PC-9 (cell line): Measurements from ENCODE around the gene HOXC6. TPM values are rescaled to one million over a fixed set of nuclear protein-coding genes. Genes with fewer than 3 reads are reported as not detected.

Experiments
- BruUV-seq: library from RNA; stranded (reverse); fragments of 400-500 nt; replicated peaks from 2 replicates; lab custom pipeline; 2021; lab: Mats Ljungman, UMichigan
- CTCF ChIA-PET: fragments of 300-600 bp; sonication (Branson Sonifier 250); formaldehyde crosslinking; loops from one replicate; lab custom pipeline; 2022; ENCODE audit warnings: antibody characterized with exemption; lab: Charles Lee
- POLR2A ChIA-PET: fragments of 300-600 bp; sonication (Branson Sonifier 250); formaldehyde crosslinking; loops from one replicate; lab custom pipeline; 2022; ENCODE audit warnings: antibody characterized with exemption; ENCODE audit not compliant: unreplicated experiment; lab: Charles Lee
- DNase-seq, 2 experiments: peaks; one replicate each; pipeline versions ENCODE4 v3.0.0 to v3.0.0-alpha.2; 2015 to 2022; ENCODE audit warnings: mixed read lengths in 1 of 2
- H2AFZ ChIP-seq: fragments of 200-600 bp; sonication (generic); 2 replicates; pipeline ENCODE4 v1.8.1; 2017; ENCODE audit warnings: antibody characterized with exemption
- H3F3A ChIP-seq: fragments of 200-600 bp; sonication (generic); 2 replicates; pipeline ENCODE4 v1.8.1; 2017; ENCODE audit warnings: antibody characterized with exemption, mild to moderate bottlenecking, low read depth; ENCODE audit not compliant: insufficient read depth
- H3K27ac ChIP-seq: fragments of 200-600 bp; sonication (generic); 2 replicates; pipeline ENCODE4 v1.6.1; 2016; ENCODE audit warnings: mixed run types
- H3K27me3 ChIP-seq: fragments of 200-600 bp; sonication (generic); 2 replicates; pipeline ENCODE4 v1.6.1; 2016; ENCODE audit warnings: low read depth, mixed run types; ENCODE audit not compliant: insufficient read depth
- H3K36me3 ChIP-seq: fragments of 200-600 bp; sonication (generic); 2 replicates; pipeline ENCODE4 v1.6.1; 2016; ENCODE audit warnings: low read depth, mixed run types
- H3K4me1 ChIP-seq: fragments of 200-600 bp; sonication (generic); replicated peaks from 2 replicates; pipeline ENCODE4 v1.6.1; 2016; ENCODE audit warnings: mixed run types; ENCODE audit not compliant: insufficient read depth
- H3K4me2 ChIP-seq: fragments of 200-600 bp; sonication (generic); 2 replicates; pipeline ENCODE4 v1.6.1; 2017; ENCODE audit warnings: mixed run types
- H3K4me3 ChIP-seq: fragments of 200-600 bp; sonication (generic); 2 replicates; pipeline ENCODE4 v1.6.1; 2016; ENCODE audit warnings: mixed run types
- H3K79me2 ChIP-seq: fragments of 200-600 bp; sonication (generic); 2 replicates; pipeline ENCODE4 v1.6.1; 2017; ENCODE audit warnings: low read depth, mixed run types
- H3K9me2 ChIP-seq: fragments of 200-600 bp; sonication (generic); 2 replicates; pipeline ENCODE4 v1.8.1; 2017; ENCODE audit warnings: mild to moderate bottlenecking; ENCODE audit not compliant: insufficient read depth
- H3K9me3 ChIP-seq: fragments of 200-600 bp; sonication (generic); 2 replicates; pipeline ENCODE4 v1.8.1; 2016; ENCODE audit warnings: low read depth; ENCODE audit not compliant: insufficient read depth
- H4K20me1 ChIP-seq: fragments of 200-600 bp; sonication (generic); 2 replicates; pipeline ENCODE4 v1.8.1; 2017; ENCODE audit not compliant: insufficient read depth
- CTCF ChIP-seq: fragments of 200-600 bp; sonication (generic); conservative IDR thresholded peaks from 2 replicates; pipeline ENCODE4 v1.6.1; 2017; ENCODE audit warnings: mixed run types, antibody characterized with exemption, mild to moderate bottlenecking, moderate library complexity
- EZH2 ChIP-seq: fragments of 200-600 bp; sonication (generic); IDR thresholded peaks from 2 replicates; pipeline ENCODE4 v1.8.0; 2017; ENCODE audit warnings: antibody characterized with exemption, low read depth
- intact Hi-C: fragments of 100-400 bp; cut with micrococcal nuclease; formaldehyde crosslinking; loops from one replicate; pipeline ENCODE4 v1.10.0; 2022; ENCODE audit not compliant: unreplicated experiment
- total RNA-seq: library from RNA; stranded (reverse); gene quantifications from 2 replicates; pipeline ENCODE4 v1.2.3, GENCODE V29; 2021

HOXC6 gene
- total RNA-seq, 1 experiment from 2014 or later, result 4.1 TPM

GRCh38 chr12:54019091-54019811, 9.0 kb upstream of the HOXC6 start:
- CTCF ChIA-PET, result no interaction called here
- Histone ChIP-seq H3K36me3 (no peaks in the 10 kb centered on the region), H4K20me1 (no peaks in the 10 kb centered on the region), H3K27me3 (no peaks in the 10 kb centered on the region), H2AFZ (no peak overlapping the region), H3K9me2 (no peaks in the 10 kb centered on the region), H3K4me3 (no peak overlapping the region), H3K4me1 (no peaks in the 10 kb centered on the region; the same call in 1 of the 2 replicates), H3K9me3 (no peaks in the 10 kb centered on the region), H3F3A (no peaks in the 10 kb centered on the region), H3K4me2 (no peak overlapping the region), H3K79me2 (no peaks in the 10 kb centered on the region), H3K27ac (no peak overlapping the region)
- no peak for DNase-seq
- no TSS peak for BruUV-seq
- POLR2A ChIA-PET, result no interaction called here
- TF ChIP-seq EZH2 (no peak), CTCF (no peak)
- intact Hi-C loops, result no loop called here

GRCh38 chr12:54019924-54020590, 8.2 kb upstream of the HOXC6 start:
- no peak overlapping the region for H3K4me3 ChIP-seq
- no peaks in the 10 kb centered on the region for H3K27me3 ChIP-seq
- CTCF ChIA-PET, result no interaction called here

More at GRCh38 chr12:54019924-54020590, 8.2 kb upstream of the HOXC6 start:
- Histone ChIP-seq H3F3A (no peaks in the 10 kb centered on the region), H2AFZ (no peak overlapping the region), H3K27ac (no peak overlapping the region), H4K20me1 (no peaks in the 10 kb centered on the region), H3K79me2 (no peaks in the 10 kb centered on the region), H3K36me3 (no peaks in the 10 kb centered on the region), H3K4me2 (no peak overlapping the region), H3K9me2 (no peaks in the 10 kb centered on the region), H3K9me3 (no peaks in the 10 kb centered on the region), H3K4me1 (no peaks in the 10 kb centered on the region; the same call in 1 of the 2 replicates)
- intact Hi-C loops, result no loop called here
- no peak for DNase-seq
- TF ChIP-seq CTCF, result no peak
- TF ChIP-seq EZH2, result no peak
- POLR2A ChIA-PET, result no interaction called here
- BruUV-seq, result no TSS peak
